Natural killer cell (primary cell): ENCODE results near the gene PBXIP1. TPM values are rescaled to one million over a fixed set of nuclear protein-coding genes. Genes with fewer than 3 reads are reported as not detected.

ENCODE experiments used
- ATAC-seq, 3 donors: fragments of 150-1000 bp in 2 of 3; fragments of 200-7000 bp in 1 of 3; cut with Tn5 transposase; 1 replicate in 1 of 3; 2 replicates in 2 of 3; pipeline ENCODE4 v1.10.0; 2021; ENCODE audit warnings: mild to moderate bottlenecking in 2 of 3, moderate library complexity in 2 of 3
- DNase-seq, 2 donors: peaks; one replicate each; pipeline versions ENCODE4 v3.0.0 to v3.0.0-alpha.2; 2013 to 2021; ENCODE audit warnings: mixed read lengths in 1 of 2
- H3K27ac ChIP-seq: one replicate; pipeline ENCODE4 v1.5.1; 2013; ENCODE audit warnings: mild to moderate bottlenecking, low read length
- H3K27me3 ChIP-seq: one replicate; pipeline ENCODE4 v1.6.1; 2013; ENCODE audit warnings: low read length; ENCODE audit not compliant: control insufficient read depth, insufficient read depth
- H3K36me3 ChIP-seq: one replicate; pipeline ENCODE4 v1.6.1; 2013; ENCODE audit warnings: low read length; ENCODE audit not compliant: control insufficient read depth, insufficient read depth
- H3K4me1 ChIP-seq: one replicate; pipeline ENCODE4 v1.6.1; 2013; ENCODE audit warnings: low read length; ENCODE audit not compliant: control insufficient read depth, insufficient read depth
- H3K4me3 ChIP-seq: one replicate; pipeline ENCODE4 v1.5.1; 2013; ENCODE audit warnings: low read length
- H3K9me3 ChIP-seq: one replicate; pipeline ENCODE4 v1.6.1; 2013; ENCODE audit warnings: low read length; ENCODE audit not compliant: control insufficient read depth, insufficient read depth
- H3K27ac Mint-ChIP-seq, 2 donors: one replicate each; pipeline ENCODE4 v1.8.0; 2022; ENCODE audit warnings: mild to moderate bottlenecking in 2 of 2, mixed read lengths in 2 of 2, moderate library complexity in 1 of 2
- H3K27me3 Mint-ChIP-seq, 2 donors: one replicate each; pipeline ENCODE4 v1.8.0; 2022; ENCODE audit warnings: low read depth in 2 of 2, mixed read lengths in 2 of 2
- H3K36me3 Mint-ChIP-seq: one replicate; pipeline ENCODE4 v1.8.0; 2022; ENCODE audit warnings: mixed read lengths
- H3K4me1 Mint-ChIP-seq, 2 donors: one replicate each; pipeline ENCODE4 v1.8.0; 2022; ENCODE audit warnings: mixed read lengths in 2 of 2
- H3K4me3 Mint-ChIP-seq: one replicate; pipeline ENCODE4 v1.8.0; 2022; ENCODE audit warnings: mild to moderate bottlenecking, moderate library complexity, mixed read lengths
- H3K9me3 Mint-ChIP-seq, 2 donors: one replicate each; pipeline ENCODE4 v1.8.0; 2022; ENCODE audit warnings: mixed read lengths in 2 of 2
- CTCF ChIP-seq: fragments of 200-600 bp; IDR thresholded peaks from one replicate; pipeline ENCODE4 v1.8.0; 2022; ENCODE audit warnings: antibody characterized with exemption
- WGBS: methylation state at CpG from one replicate; pipeline ENCODE4 v1.1.7; 2013; ENCODE audit warnings: missing lambda C conversion rate; ENCODE audit not compliant: insufficient coverage; 5-methylcytosine and 5-hydroxymethylcytosine counted together
- intact Hi-C: fragments of 100-400 bp; cut with micrococcal nuclease; formaldehyde crosslinking; loops from one replicate; pipeline ENCODE4 v1.14.2; 2022
- total RNA-seq, 4 donors: library from RNA; stranded (reverse); fragments of 120-200 nt in 1 of 4; gene quantifications; one replicate each; pipeline versions ENCODE4 v1.2.3 to v1.2.4, GENCODE V29; 2013 to 2022

The PBXIP1 gene
- total RNA-seq, 3 donors from 2014 or later (not counting 1 experiment from before 2014, with no cell fraction given): 158 to 200 (median 197) TPM

- Mint-ChIP-seq H3K4me1 (peaks cover 19 to 44% of the 10 kb centered on the region in 2 donors), H3K27ac (peak overlapping the region; percentile 99 to 100), H3K9me3 (no peaks in the 10 kb centered on the region), H3K27me3 (no peaks in the 10 kb centered on the region), H3K36me3 (no peaks in the 10 kb centered on the region), H3K4me3 (peak overlapping the region; percentile 76)
- DNase-seq: peak in 1 of 2 donors; percentile 25
- H3K27ac ChIP-seq: no peak overlapping the region
- no peaks in the 10 kb centered on the region for H3K36me3 ChIP-seq
- H3K4me1 ChIP-seq: peaks cover 58% of the 10 kb centered on the region
- no peak for ATAC-seq
- TF ChIP-seq CTCF: no peak
- WGBS: 98% methylated on average over 7 of the region's 7 CpGs
- no peak overlapping the region for H3K4me3 ChIP-seq
- intact Hi-C loops: loop anchor here (5.0 kb wide), 4 partner anchors 33 to 382 kb away; partner anchors contain the start of genes ADAR, CKS1B, EFNA4 and SHC1
- no peaks in the 10 kb centered on the region for H3K27me3 ChIP-seq
- no peaks in the 10 kb centered on the region for H3K9me3 ChIP-seq
These were observed 17.1 kb downstream of the PBXIP1 start for GRCh38 chr1:154938604-154939399.

- Histone ChIP-seq H3K4me1 (peaks cover 50% of the 10 kb centered on the region), H3K9me3 (no peaks in the 10 kb centered on the region), H3K27me3 (no peaks in the 10 kb centered on the region), H3K4me3 (peak overlapping the region; percentile 85), H3K36me3 (no peaks in the 10 kb centered on the region), H3K27ac (peak overlapping the region; percentile 97)
- DNase-seq: no peak
- H3K9me3 Mint-ChIP-seq: no peaks in the 10 kb centered on the region
- ATAC-seq: no peak
- H3K36me3 Mint-ChIP-seq: no peaks in the 10 kb centered on the region
- H3K4me1 Mint-ChIP-seq: peaks cover 19 to 40% of the 10 kb centered on the region in 2 donors
- TF ChIP-seq CTCF: no peak
- peak overlapping the region; percentile 99 to 100 for H3K27ac Mint-ChIP-seq
- WGBS: 92% methylated on average over 7 of the region's 8 CpGs
- intact Hi-C loops: loop anchor here (1.0 to 5.0 kb wide), 8 partner anchors 18 to 381 kb away; partner anchors contain the start of genes ADAR, CKS1B, EFNA4 and FLAD1
- H3K4me3 Mint-ChIP-seq: peak overlapping the region; percentile 100
- H3K27me3 Mint-ChIP-seq: no peaks in the 10 kb centered on the region
These were observed 17.9 kb downstream of the PBXIP1 start for GRCh38 chr1:154937988-154938386.

- H3K27me3 Mint-ChIP-seq: no peaks in the 10 kb centered on the region
- peaks cover 19 to 40% of the 10 kb centered on the region in 2 donors for H3K4me1 Mint-ChIP-seq
- peak; percentile 34 for TF ChIP-seq CTCF
- H3K36me3 ChIP-seq: no peaks in the 10 kb centered on the region
- peak overlapping the region; percentile 85 for H3K4me3 ChIP-seq
- no peaks in the 10 kb centered on the region for H3K27me3 ChIP-seq
- peak; percentile 92 to 98 for DNase-seq
- H3K4me1 ChIP-seq: peaks cover 43% of the 10 kb centered on the region
- H3K36me3 Mint-ChIP-seq: no peaks in the 10 kb centered on the region
- intact Hi-C loops: loop anchor here (1.0 to 5.0 kb wide), 8 partner anchors 19 to 380 kb away; partner anchors contain the start of genes ADAR, CKS1B, EFNA4 and FLAD1
- H3K27ac Mint-ChIP-seq: peak overlapping the region; percentile 99 to 100
- WGBS: under 1% methylated on average over 35 of the region's 36 CpGs
- ATAC-seq: peak; percentile 81 to 91 (median 82)
- H3K4me3 Mint-ChIP-seq: peak overlapping the region; percentile 100
- no peaks in the 10 kb centered on the region for H3K9me3 Mint-ChIP-seq
- peak overlapping the region; percentile 97 for H3K27ac ChIP-seq
- no peaks in the 10 kb centered on the region for H3K9me3 ChIP-seq
These were observed 18.6 kb downstream of the PBXIP1 start for GRCh38 chr1:154937085-154937987.
